GM10266 (cell line): ENCODE measurements around the gene SORCS2.

Source experiments
- DNase-seq: peaks from one replicate; pipeline ENCODE4 v3.0.0; 2012; ENCODE audit errors: extremely low spot score
- CTCF ChIP-seq: IDR thresholded peaks from 2 replicates; pipeline ENCODE4 v1.5.1; 2012; ENCODE audit warnings: mild to moderate bottlenecking, low read depth; ENCODE audit not compliant: control insufficient read depth, insufficient read depth; ENCODE audit errors: missing control alignments

SORCS2 gene

GRCh38 chr4:7765666-7766065, 573.3 kb downstream of the SORCS2 start:
- DNase-seq, result no peak

GRCh38 chr4:7766086-7766485, 573.7 kb downstream of the SORCS2 start:
- no peak for TF ChIP-seq CTCF
- no peak for DNase-seq

More at GRCh38 chr4:7765666-7766065, 573.3 kb downstream of the SORCS2 start:
- TF ChIP-seq CTCF, result no peak

DNA sequence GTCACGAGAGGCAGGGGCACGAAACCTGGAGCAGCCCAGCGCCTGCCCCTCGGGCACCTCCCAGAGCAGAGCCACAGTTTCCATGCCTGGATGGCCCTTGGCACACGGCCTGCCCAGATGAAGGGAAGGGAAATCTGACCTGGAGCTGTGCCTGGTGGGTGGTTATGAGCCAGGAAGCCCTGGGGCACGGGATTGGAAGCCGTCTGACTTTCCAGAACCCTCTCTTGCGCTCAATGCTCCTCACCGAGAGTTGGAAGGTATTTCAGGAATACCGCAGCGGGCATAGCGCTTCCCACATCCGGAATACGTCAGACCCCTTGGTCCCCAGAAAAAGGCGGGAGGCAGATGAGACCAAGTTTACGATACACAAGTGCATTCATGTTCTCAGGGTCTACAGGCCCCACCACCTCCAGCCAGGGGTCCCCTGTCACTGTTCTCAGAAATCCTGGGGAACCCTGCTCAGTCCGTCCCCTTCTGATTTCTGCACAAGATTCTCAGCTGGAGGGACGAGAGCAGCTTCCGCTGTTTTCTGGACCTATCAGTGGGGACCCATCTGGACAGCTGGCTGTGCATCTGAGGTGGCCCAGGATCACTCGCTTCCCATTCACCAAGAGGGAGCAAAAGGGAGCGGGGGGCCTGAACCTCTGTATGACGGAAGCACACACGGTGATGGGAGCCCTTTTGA, 574.5 kb downstream of the SORCS2 start:
- no peak for TF ChIP-seq CTCF
- no peak for DNase-seq

DNA sequence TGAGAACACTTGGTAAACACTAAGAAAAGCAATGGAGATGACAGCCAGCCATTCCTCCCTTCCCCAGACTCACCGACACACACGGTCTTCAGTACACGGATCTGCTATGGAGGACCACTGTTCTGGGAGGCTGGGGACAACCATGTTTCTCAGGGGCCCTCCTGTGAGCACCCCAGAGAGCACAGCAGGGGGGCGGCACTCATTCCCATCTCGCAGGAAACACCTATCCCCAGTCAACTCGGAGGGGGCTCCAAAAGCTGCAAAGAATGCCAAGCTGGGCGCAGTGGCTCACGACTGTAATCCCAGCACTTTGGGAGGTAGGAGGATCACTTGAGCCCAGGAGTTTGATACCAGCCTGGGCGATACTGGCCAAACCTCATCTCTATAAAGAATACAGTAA, 575.2 kb downstream of the SORCS2 start:
- no peak for DNase-seq
- no peak for TF ChIP-seq CTCF

DNA sequence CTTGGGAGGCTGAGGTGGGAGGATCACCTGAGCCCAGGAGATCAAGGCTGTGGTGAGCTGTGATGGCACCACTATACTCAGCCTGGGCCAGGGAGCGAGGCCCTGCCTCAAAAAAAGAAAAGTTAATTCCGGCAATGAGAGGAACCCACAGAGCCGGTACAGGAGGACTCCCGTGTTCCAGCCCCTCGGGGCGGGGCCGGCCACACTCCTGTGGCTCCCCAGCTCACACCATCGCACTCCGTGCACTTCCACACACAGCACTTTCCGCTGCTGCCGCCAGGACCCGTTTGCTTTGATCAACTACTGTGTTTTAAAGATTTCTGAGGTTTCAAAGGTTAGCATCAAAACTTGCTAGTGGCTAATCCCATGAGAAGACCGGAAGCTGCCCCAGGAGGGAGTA, 575.6 kb downstream of the SORCS2 start:
- TF ChIP-seq CTCF, result no peak
- no peak for DNase-seq

DNA sequence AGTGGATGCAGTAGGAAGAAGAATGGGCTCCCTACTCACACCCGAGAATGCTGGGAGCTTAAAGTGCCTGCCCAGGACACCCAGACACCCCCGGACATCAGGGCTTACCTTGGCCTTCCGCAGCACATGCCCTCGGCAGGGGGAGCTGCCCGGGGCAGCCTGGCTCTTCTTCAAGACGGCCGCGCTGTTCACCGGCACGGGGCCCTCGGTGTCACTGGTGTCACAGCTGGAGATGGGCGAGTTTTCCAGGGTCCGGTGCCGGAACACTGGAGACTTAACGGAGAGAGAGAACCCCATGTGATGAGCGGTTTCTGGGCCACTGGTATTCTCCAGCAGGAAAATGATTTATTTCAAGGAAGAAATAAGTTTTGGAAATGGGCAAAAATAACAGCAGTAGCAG, 576.4 kb downstream of the SORCS2 start:
- TF ChIP-seq CTCF, result no peak
- DNase-seq, result no peak

GRCh38 chr4:7769396-7770223, 577.3 kb downstream of the SORCS2 start:
- TF ChIP-seq CTCF, result no peak
- no peak for DNase-seq
